ENCODE measurements around the gene PNPLA7.

The PNPLA7 gene

DNA sequence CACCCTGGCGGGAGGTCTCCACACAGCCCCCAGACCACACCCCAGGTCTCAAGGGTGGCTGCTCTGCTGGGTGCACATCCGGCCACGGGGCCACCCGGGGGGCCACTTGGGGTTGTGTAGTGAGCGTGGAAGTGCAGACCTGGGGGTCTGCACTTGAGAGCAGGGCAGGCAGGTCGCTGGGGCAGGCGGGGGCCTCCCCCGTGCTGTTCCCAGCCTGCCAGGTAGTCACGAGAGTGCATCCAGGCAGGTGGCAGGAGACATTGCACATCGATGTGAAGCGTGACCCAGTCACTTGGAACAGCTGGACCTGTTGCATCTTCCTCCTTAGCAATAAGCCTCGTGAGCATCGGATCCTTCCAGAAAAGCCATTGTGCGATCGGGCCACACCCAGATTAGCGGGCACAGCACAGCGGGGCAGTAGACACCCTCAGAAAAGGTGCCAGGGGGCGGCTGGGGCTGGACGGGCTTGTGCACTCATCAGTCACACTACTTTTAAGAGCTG is 104.2 kb downstream of the PNPLA7 start:
- peaks cover 0 to 17% (median 11%) of the 10 kb centered on the region in 5 donors for H3K36me3 ChIP-seq (ENCODE audit: control insufficient read depth in 5 of 5, insufficient read depth in 5 of 5, low read length in 5 of 5)
- no peak overlapping the region for H3K9ac ChIP-seq (ENCODE audit: low read length in 5 of 5)
- peaks cover 0 to 4% (median 2%) of the 10 kb centered on the region in 5 donors for H3K27me3 ChIP-seq (ENCODE audit: control insufficient read depth in 5 of 5, insufficient read depth in 4 of 5, low read length in 5 of 5)
- H3K4me3 ChIP-seq (ENCODE audit: low read depth in 1 of 5, low read length in 5 of 5): no peak overlapping the region
- peaks cover 0 to 28% (median 14%) of the 10 kb centered on the region in 5 donors for H3K4me1 ChIP-seq (ENCODE audit: control insufficient read depth in 5 of 5, insufficient read depth in 5 of 5, low read length in 5 of 5)
- peaks cover 0 to 3% (median 0%) of the 10 kb centered on the region in 5 donors for H3K9me3 ChIP-seq (ENCODE audit: control insufficient read depth in 5 of 5, low read length in 5 of 5)
- H3K27ac ChIP-seq (ENCODE audit: low read depth, low read length): no peak overlapping the region

DNA sequence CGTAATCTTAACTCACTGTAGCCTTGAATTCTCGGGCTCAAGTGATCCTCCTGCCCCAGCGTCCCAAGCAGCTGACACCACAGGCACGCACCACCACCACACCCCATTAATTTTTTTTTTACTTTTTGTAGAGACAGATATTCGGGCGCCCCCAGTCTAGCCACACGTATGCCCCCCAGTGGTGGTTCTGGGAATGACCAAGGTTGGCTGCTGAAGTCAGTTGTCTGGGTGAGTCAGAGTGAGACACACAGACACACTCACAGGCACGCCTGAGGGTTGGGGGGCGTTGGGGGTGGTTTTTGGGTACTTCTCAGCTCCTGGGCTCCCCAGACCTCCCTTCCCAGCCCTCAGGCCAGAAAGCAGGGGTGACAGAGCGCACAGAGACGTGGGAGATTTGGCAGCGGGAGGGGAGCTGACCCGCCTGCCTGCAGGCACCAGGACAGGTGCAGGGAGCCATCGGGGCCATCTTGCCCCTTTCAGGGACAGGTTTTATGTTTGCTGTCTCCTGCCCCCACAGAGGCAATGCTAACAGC is 104.9 kb downstream of the PNPLA7 start:
- Histone ChIP-seq H3K9me3 (ENCODE audit: control insufficient read depth in 5 of 5, low read length in 5 of 5) (peaks cover 0 to 3% (median 0%) of the 10 kb centered on the region in 5 donors), H3K27ac (ENCODE audit: low read depth, low read length) (no peak overlapping the region), H3K27me3 (ENCODE audit: control insufficient read depth in 5 of 5, insufficient read depth in 4 of 5, low read length in 5 of 5) (peaks cover 0 to 4% (median 2%) of the 10 kb centered on the region in 5 donors), H3K36me3 (ENCODE audit: control insufficient read depth in 5 of 5, insufficient read depth in 5 of 5, low read length in 5 of 5) (peaks cover 0 to 17% (median 11%) of the 10 kb centered on the region in 5 donors), H3K4me1 (ENCODE audit: control insufficient read depth in 5 of 5, insufficient read depth in 5 of 5, low read length in 5 of 5) (peaks cover 0 to 28% (median 14%) of the 10 kb centered on the region in 5 donors), H3K4me3 (ENCODE audit: low read depth in 1 of 5, low read length in 5 of 5) (no peak overlapping the region), H3K9ac (ENCODE audit: low read length in 5 of 5) (no peak overlapping the region)

DNA sequence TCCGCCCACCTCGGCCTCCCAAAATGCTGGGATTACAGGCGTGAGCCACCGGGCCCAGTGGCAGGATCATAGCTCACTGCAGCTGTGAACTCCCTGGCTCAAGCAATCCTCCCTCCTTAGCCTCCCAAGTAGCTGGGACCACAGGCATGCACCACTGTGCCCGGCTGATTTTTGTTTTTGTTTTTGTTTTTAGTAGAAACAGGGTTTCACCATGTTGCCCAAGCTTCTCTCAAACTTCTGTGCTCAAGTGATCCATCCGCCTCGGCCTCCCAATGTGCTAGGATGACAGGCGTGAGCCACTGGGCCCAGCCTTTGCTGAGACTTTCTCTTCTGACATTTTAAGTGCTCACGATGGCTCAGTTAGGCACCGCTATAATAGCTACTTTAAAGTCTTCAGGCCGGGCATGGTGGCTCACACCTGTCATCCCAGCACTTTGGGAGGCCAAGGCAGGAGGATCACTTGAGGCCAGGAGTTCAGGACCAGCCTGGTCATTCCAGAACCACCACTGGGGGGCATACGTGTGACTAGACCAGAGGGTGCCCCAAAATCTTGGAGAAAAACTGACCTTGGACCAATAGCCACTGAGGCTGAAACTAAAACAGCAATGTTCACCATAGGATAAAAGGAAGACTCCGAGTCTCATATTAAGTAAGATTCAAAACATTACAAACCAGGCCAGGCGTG is 106.0 kb downstream of the PNPLA7 start:
- H3K27ac ChIP-seq (ENCODE audit: low read depth, low read length): no peak overlapping the region
- H3K36me3 ChIP-seq (ENCODE audit: control insufficient read depth in 5 of 5, insufficient read depth in 5 of 5, low read length in 5 of 5): peaks cover 0 to 8% (median 7%) of the 10 kb centered on the region in 5 donors
- peaks cover under 1 to 7% (median 5%) of the 10 kb centered on the region in 5 donors for H3K27me3 ChIP-seq (ENCODE audit: control insufficient read depth in 5 of 5, insufficient read depth in 4 of 5, low read length in 5 of 5)

DNA sequence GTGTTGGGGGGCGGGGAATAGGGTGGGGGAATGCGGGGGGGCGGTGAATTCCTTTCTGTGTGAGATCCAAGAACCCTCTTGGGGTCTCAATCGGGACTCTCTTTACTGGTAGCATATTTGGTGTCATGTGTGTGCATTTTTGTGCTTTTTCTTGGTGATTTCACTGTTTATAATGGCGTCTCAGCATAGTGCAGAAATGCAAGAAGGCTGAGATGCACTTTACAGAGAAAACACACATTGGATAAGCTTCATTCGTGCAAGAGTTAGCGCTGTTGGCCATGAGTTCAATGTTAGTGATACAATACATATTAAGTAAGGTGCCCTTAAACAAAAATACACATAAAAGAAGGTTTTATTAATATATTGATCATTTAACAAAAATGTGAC is 108.3 kb downstream of the PNPLA7 start:
- H3K4me3 ChIP-seq (ENCODE audit: low read depth in 1 of 5, low read length in 5 of 5): no peak overlapping the region
- peaks cover 0 to 3% (median 0%) of the 10 kb centered on the region in 5 donors for H3K9me3 ChIP-seq (ENCODE audit: control insufficient read depth in 5 of 5, low read length in 5 of 5)
- peaks cover 0 to 21% (median 11%) of the 10 kb centered on the region in 5 donors for H3K4me1 ChIP-seq (ENCODE audit: control insufficient read depth in 5 of 5, insufficient read depth in 5 of 5, low read length in 5 of 5)
- no peaks in the 10 kb centered on the region for H3K36me3 ChIP-seq (ENCODE audit: control insufficient read depth in 5 of 5, insufficient read depth in 5 of 5, low read length in 5 of 5)
- no peak overlapping the region for H3K27ac ChIP-seq (ENCODE audit: low read depth, low read length)
- no peak overlapping the region for H3K9ac ChIP-seq (ENCODE audit: low read length in 5 of 5)
- H3K27me3 ChIP-seq (ENCODE audit: control insufficient read depth in 5 of 5, insufficient read depth in 4 of 5, low read length in 5 of 5): peaks cover 5 to 27% (median 14%) of the 10 kb centered on the region in 5 donors

More for the DNA sequence above, 106.0 kb downstream of the PNPLA7 start:
- H3K9ac ChIP-seq (ENCODE audit: low read length in 5 of 5): no peak overlapping the region
- peaks cover 0 to 3% (median 0%) of the 10 kb centered on the region in 5 donors for H3K9me3 ChIP-seq (ENCODE audit: control insufficient read depth in 5 of 5, low read length in 5 of 5)
- peaks cover 0 to 25% (median 14%) of the 10 kb centered on the region in 5 donors for H3K4me1 ChIP-seq (ENCODE audit: control insufficient read depth in 5 of 5, insufficient read depth in 5 of 5, low read length in 5 of 5)
- no peak overlapping the region for H3K4me3 ChIP-seq (ENCODE audit: low read depth in 1 of 5, low read length in 5 of 5)

DNA sequence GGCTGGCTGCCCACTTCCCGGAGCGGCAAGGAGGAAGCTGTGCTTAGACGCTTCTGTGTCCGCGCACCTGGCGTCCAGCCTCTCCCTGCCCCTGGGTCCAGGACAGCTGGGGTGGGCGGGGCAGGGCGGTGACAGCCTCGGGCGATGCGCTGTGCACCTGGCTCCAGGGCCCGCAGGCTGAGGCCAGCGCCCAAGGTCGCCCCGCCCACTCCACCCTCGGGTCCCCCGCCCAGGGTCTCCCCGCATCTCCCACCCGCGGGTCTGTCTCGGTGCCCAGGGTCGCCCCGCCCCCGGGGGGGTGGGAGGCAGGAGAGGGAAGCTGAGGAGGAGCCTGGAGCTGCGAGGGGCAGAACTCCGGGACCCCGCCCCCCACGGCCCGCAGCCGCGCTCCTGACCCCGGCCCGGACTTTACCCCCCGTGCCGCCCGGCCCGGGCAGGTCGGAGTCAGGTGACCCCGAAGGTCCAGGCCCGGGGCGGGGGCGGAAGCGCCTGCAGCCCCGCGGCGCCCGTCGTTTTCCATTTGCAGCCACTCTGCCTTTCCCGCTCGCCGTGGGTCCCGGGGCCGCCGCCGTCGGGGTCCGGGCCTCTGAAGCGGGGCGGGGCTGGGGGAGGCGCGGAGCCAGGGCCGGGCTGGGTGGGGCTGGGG is 108.8 kb downstream of the PNPLA7 start, which contains the start of gene ENTPD8:
TSS of gene ENTPD8 (minus strand) at position 69 of the 646 bp plus-strand sequence. CDS start 3,072 bp downstream, outside the sequence.
- H3K36me3 ChIP-seq (ENCODE audit: control insufficient read depth in 5 of 5, insufficient read depth in 5 of 5, low read length in 5 of 5): no peaks in the 10 kb centered on the region
- H3K9ac ChIP-seq (ENCODE audit: low read length in 5 of 5): no peak within 1 kb of the TSS
- H3K9me3 ChIP-seq (ENCODE audit: control insufficient read depth in 5 of 5, low read length in 5 of 5): peaks cover 0 to 3% (median 0%) of the 10 kb centered on the region in 5 donors
- no peak within 1 kb of the TSS for H3K27ac ChIP-seq (ENCODE audit: low read depth, low read length)
- H3K27me3 ChIP-seq (ENCODE audit: control insufficient read depth in 5 of 5, insufficient read depth in 4 of 5, low read length in 5 of 5): peaks cover 5 to 26% (median 18%) of the 10 kb centered on the region in 5 donors
- H3K4me3 ChIP-seq (ENCODE audit: low read depth in 1 of 5, low read length in 5 of 5): peak within 1 kb of the TSS in 1 of 5 donors; percentile 18
- H3K4me1 ChIP-seq (ENCODE audit: control insufficient read depth in 5 of 5, insufficient read depth in 5 of 5, low read length in 5 of 5): peaks cover 0 to 16% (median 11%) of the 10 kb centered on the region in 5 donors

DNA sequence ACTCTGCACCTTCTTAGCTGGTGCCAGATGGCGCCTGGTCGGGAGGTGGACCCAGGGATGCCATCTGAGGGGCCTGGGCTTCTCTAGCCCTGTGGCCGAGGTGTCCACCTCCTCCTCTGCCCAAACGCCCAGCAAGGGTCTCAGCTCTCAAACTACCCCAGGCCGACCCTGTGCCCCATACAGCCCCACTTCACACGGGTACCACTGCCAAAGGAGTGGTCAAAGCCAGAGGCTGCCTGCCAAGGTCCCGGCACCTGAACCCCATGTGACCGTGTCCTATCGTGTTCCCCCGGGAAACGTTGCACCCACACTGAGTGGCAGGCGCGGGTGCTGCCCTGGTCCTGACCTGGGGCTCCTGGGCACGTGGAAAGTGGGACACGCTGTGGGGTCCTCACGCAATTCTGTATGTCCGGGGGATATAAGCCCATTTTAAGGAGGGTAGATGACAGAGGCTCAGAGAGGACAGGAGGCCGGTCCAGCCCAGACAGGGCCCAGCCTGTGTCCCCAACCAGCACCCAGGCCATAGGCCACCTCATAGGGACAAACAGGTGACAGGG is 111.0 kb downstream of the PNPLA7 start:
- Histone ChIP-seq H3K27me3 (ENCODE audit: control insufficient read depth in 5 of 5, insufficient read depth in 4 of 5, low read length in 5 of 5) (peaks cover 5 to 31% (median 21%) of the 10 kb centered on the region in 5 donors), H3K9ac (ENCODE audit: low read length in 5 of 5) (no peak overlapping the region), H3K36me3 (ENCODE audit: control insufficient read depth in 5 of 5, insufficient read depth in 5 of 5, low read length in 5 of 5) (no peaks in the 10 kb centered on the region), H3K4me1 (ENCODE audit: control insufficient read depth in 5 of 5, insufficient read depth in 5 of 5, low read length in 5 of 5) (peaks cover 0 to 9% (median 4%) of the 10 kb centered on the region in 5 donors), H3K9me3 (ENCODE audit: control insufficient read depth in 5 of 5, low read length in 5 of 5) (peaks cover 0 to 3% (median 0%) of the 10 kb centered on the region in 5 donors), H3K27ac (ENCODE audit: low read depth, low read length) (no peak overlapping the region), H3K4me3 (ENCODE audit: low read depth in 1 of 5, low read length in 5 of 5) (no peak overlapping the region)

DNA sequence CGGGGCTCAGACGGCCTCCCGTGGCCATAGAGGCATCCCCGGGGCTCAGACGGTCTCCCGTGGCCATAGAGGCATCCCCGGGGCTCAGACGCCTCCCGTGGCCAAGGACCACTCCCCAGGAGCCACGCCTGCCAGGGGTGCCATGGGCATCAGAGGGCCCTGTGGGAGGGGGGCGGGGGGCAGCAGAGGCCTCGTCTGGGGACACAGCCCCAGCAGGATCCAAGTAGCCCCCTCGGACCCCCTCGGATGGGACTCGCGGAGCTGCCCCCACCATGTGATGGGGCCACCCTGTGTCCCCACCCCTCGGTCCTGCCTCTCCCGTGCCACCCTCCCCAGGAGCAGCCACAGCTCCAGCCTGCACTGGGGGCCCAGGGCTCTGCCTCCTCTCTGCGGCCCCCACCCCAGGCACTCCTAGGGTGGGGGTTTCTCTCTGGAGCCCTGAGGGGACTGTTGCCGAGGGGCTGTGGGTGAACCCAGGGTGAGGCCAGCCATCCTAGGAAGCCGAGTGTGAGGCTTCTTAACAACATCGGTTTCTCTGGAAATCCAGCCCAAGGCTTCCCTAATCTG is 111.5 kb downstream of the PNPLA7 start:
- H3K27ac ChIP-seq (ENCODE audit: low read depth, low read length): no peak overlapping the region

DNA sequence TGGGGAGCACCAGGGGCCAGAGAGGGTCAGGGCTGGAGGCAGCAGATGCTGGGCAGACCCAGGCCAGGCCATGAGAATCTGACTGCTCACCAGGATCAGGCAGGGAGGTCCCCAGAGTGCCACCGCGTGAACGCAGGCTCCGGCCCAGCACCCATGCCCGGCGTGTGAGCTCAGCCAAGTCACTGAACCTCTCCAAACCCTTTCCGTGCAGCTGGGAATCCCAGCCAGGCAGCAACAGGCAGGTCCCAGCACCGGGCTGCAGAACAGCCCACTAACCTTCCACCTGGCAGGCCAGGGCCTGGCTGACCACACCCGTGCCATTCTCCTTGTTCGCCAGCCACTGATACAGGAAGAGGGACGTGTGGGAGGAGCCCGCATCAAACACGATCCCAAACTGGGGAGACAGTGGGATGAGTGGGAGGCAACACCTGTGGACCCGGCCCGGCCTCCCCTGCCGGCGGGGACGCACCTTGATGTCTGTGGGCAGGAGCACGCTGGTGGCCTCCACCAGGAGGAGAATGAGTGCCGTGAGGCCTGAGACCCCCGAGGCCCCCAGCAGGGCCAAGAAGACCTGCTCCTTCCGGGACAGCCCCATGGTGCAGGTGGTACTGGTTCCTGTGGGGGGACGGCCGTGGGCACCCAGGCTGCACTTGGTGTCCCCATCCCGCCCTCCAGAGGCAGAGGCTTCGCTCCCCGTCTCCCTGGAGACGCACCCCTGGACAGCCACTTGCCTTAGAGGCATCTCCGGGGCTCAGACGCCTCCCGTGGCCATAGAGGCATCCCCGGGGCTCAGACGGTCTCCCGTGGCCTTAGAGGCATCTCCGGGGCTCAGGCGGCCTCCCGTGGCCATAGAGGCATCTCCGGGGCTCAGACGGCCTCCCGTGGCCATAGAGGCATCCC is 112.3 kb downstream of the PNPLA7 start:
- H3K9ac ChIP-seq (ENCODE audit: low read length in 5 of 5): no peak overlapping the region
- H3K4me1 ChIP-seq (ENCODE audit: control insufficient read depth in 5 of 5, insufficient read depth in 5 of 5, low read length in 5 of 5): peaks cover 0 to 9% (median 4%) of the 10 kb centered on the region in 5 donors
- H3K9me3 ChIP-seq (ENCODE audit: control insufficient read depth in 5 of 5, low read length in 5 of 5): peaks cover 0 to 3% (median 0%) of the 10 kb centered on the region in 5 donors
- no peak overlapping the region for H3K27ac ChIP-seq (ENCODE audit: low read depth, low read length)
- no peaks in the 10 kb centered on the region for H3K36me3 ChIP-seq (ENCODE audit: control insufficient read depth in 5 of 5, insufficient read depth in 5 of 5, low read length in 5 of 5)
- H3K27me3 ChIP-seq (ENCODE audit: control insufficient read depth in 5 of 5, insufficient read depth in 4 of 5, low read length in 5 of 5): peaks cover 5 to 31% (median 21%) of the 10 kb centered on the region in 5 donors
- H3K4me3 ChIP-seq (ENCODE audit: low read depth in 1 of 5, low read length in 5 of 5): no peak overlapping the region

More for the DNA sequence above, 111.5 kb downstream of the PNPLA7 start:
- Histone ChIP-seq H3K9me3 (ENCODE audit: control insufficient read depth in 5 of 5, low read length in 5 of 5) (peaks cover 0 to 3% (median 0%) of the 10 kb centered on the region in 5 donors), H3K4me3 (ENCODE audit: low read depth in 1 of 5, low read length in 5 of 5) (no peak overlapping the region), H3K4me1 (ENCODE audit: control insufficient read depth in 5 of 5, insufficient read depth in 5 of 5, low read length in 5 of 5) (peaks cover 0 to 9% (median 4%) of the 10 kb centered on the region in 5 donors), H3K9ac (ENCODE audit: low read length in 5 of 5) (no peak overlapping the region), H3K27me3 (ENCODE audit: control insufficient read depth in 5 of 5, insufficient read depth in 4 of 5, low read length in 5 of 5) (peaks cover 5 to 31% (median 21%) of the 10 kb centered on the region in 5 donors), H3K36me3 (ENCODE audit: control insufficient read depth in 5 of 5, insufficient read depth in 5 of 5, low read length in 5 of 5) (no peaks in the 10 kb centered on the region)
